Neural cell (in vitro differentiated cells): ENCODE results near the gene PIANP. TPM values are rescaled to one million over a fixed set of nuclear protein-coding genes. Genes with fewer than 3 reads are reported as not detected.

Source experiments
- H2AFZ ChIP-seq: fragments of 200-600, 300-800 bp; sonication (generic), shearing (Covaris generic); 2 replicates; pipeline ENCODE4 v1.6.0; 2014; ENCODE audit warnings: low read depth, mild to moderate bottlenecking, antibody characterized with exemption, low read length, moderate library complexity
- H3F3A ChIP-seq: fragments of 200-600 bp; shearing (Covaris generic); 2 replicates; pipeline ENCODE4 v1.6.1; 2016; ENCODE audit warnings: mild to moderate bottlenecking, moderate library complexity, mixed read lengths, antibody characterized with exemption, low read length; ENCODE audit not compliant: insufficient read depth, poor library complexity, severe bottlenecking
- H3K27ac ChIP-seq: fragments of 200-600, 300-800 bp; sonication (generic), shearing (Covaris generic); 2 replicates; pipeline ENCODE4 v1.5.1; 2014; ENCODE audit warnings: mild to moderate bottlenecking, low read length, moderate library complexity
- H3K27me3 ChIP-seq: fragments of 300-800, 200-600 bp; sonication (generic), shearing (Covaris generic); 2 replicates; pipeline ENCODE4 v1.6.0; 2014; ENCODE audit warnings: mild to moderate bottlenecking, low read depth, low read length, moderate library complexity; ENCODE audit not compliant: insufficient read depth
- H3K36me3 ChIP-seq: fragments of 300-800, 200-600 bp; sonication (generic), shearing (Covaris generic); 2 replicates; pipeline ENCODE4 v1.5.1; 2014; ENCODE audit warnings: mild to moderate bottlenecking, antibody characterized with exemption, low read length, moderate library complexity; ENCODE audit not compliant: insufficient read depth
- H3K4me2 ChIP-seq: fragments of 300-800, 200-600 bp; sonication (generic), shearing (Covaris generic); 2 replicates; pipeline ENCODE4 v1.6.0; 2014; ENCODE audit warnings: mild to moderate bottlenecking, low read length
- H3K4me3 ChIP-seq: fragments of 300-800, 200-600 bp; sonication (generic), shearing (Covaris generic); 2 replicates; pipeline ENCODE4 v1.5.1; 2014; ENCODE audit warnings: mild to moderate bottlenecking, low read length, moderate library complexity
- H3K79me2 ChIP-seq: fragments of 200-600 bp; shearing (Covaris generic); replicated peaks from 2 replicates; pipeline ENCODE4 v1.6.0; 2014; ENCODE audit warnings: mild to moderate bottlenecking, low read length, moderate library complexity; ENCODE audit not compliant: insufficient read depth
- H3K9ac ChIP-seq: fragments of 300-800, 200-600 bp; sonication (generic), shearing (Covaris generic); 2 replicates; pipeline ENCODE4 v1.6.1; 2016; ENCODE audit warnings: mild to moderate bottlenecking, low read length, mixed read lengths
- H3K9me2 ChIP-seq: fragments of 200-600 bp; shearing (Covaris generic); 2 replicates; pipeline ENCODE4 v1.6.1; 2016; ENCODE audit warnings: mild to moderate bottlenecking, low read length, mixed read lengths; ENCODE audit not compliant: insufficient read depth
- H3K9me3 ChIP-seq: fragments of 200-600, 300-800 bp; sonication (generic), shearing (Covaris generic); 2 replicates; pipeline ENCODE4 v1.6.1; 2016; ENCODE audit warnings: mild to moderate bottlenecking, mixed run types, low read length, moderate library complexity, mixed read lengths
- H4K20me1 ChIP-seq: fragments of 200-600 bp; shearing (Covaris generic); 2 replicates; pipeline ENCODE4 v1.6.1; 2016; ENCODE audit warnings: mild to moderate bottlenecking, mixed run types; ENCODE audit not compliant: insufficient read depth
- CTCF ChIP-seq: fragments of 450-650 bp; IDR thresholded peaks from 2 replicates; pipeline ENCODE4 v1.5.1; 2014; ENCODE audit warnings: antibody characterized with exemption, mild to moderate bottlenecking, moderate library complexity; ENCODE audit not compliant: poor library complexity, severe bottlenecking
- EP300 ChIP-seq: fragments of 450-650 bp; conservative IDR thresholded peaks from 2 replicates; pipeline ENCODE4 v1.6.1; 2014; ENCODE audit warnings: antibody characterized with exemption, mild to moderate bottlenecking, moderate library complexity; ENCODE audit not compliant: poor library complexity, severe bottlenecking
- EZH2 ChIP-seq: fragments of 200-600, 300-800 bp; shearing (Covaris generic), sonication (generic); IDR thresholded peaks from 2 replicates; pipeline ENCODE4 v1.6.1; 2014; ENCODE audit warnings: antibody characterized with exemption, low read length, borderline replicate concordance, mild to moderate bottlenecking; ENCODE audit not compliant: insufficient read depth, poor library complexity, severe bottlenecking
- MXI1 ChIP-seq: fragments of 450-650 bp; conservative IDR thresholded peaks from 2 replicates; pipeline ENCODE4 v1.6.1; 2014; ENCODE audit warnings: antibody characterized with exemption, mild to moderate bottlenecking; ENCODE audit not compliant: poor library complexity, severe bottlenecking
- POLR2AphosphoS5 ChIP-seq: IDR thresholded peaks from 2 replicates; pipeline ENCODE4 v1.6.1; 2012
- RAD21 ChIP-seq: fragments of 450-650 bp; conservative IDR thresholded peaks from 2 replicates; pipeline ENCODE4 v1.6.1; 2014; ENCODE audit warnings: antibody characterized with exemption, mild to moderate bottlenecking, moderate library complexity
- SMC3 ChIP-seq: fragments of 450-650 bp; conservative IDR thresholded peaks from 2 replicates; pipeline ENCODE4 v1.6.1; 2014; ENCODE audit warnings: antibody characterized with exemption, mild to moderate bottlenecking, moderate library complexity; ENCODE audit not compliant: poor library complexity
- TAF1 ChIP-seq: IDR thresholded peaks from 2 replicates; pipeline ENCODE4 v1.6.1; 2012; ENCODE audit warnings: low read depth
- polyA plus RNA-seq: library from polyadenylated mRNA; depleted of rRNA; stranded (reverse); fragments of >200 nt; gene quantifications from 2 replicates; pipeline ENCODE4 v1.2.3, GENCODE V29; 2014
- TF ChIP-seq, protein P1 (sequence below): IDR thresholded peaks from 2 replicates; pipeline ENCODE4 v1.6.1; 2012; ENCODE audit warnings: borderline replicate concordance

Gene PIANP
- polyA plus RNA-seq, 1 donor from 2014 or later: 4.4 TPM

- H3K9ac ChIP-seq: peak within 1 kb of the TSS; percentile 98
- H2AFZ ChIP-seq: peak within 1 kb of the TSS; percentile 85
- TF ChIP-seq RAD21: no peak
- TF ChIP-seq, protein P1, sequence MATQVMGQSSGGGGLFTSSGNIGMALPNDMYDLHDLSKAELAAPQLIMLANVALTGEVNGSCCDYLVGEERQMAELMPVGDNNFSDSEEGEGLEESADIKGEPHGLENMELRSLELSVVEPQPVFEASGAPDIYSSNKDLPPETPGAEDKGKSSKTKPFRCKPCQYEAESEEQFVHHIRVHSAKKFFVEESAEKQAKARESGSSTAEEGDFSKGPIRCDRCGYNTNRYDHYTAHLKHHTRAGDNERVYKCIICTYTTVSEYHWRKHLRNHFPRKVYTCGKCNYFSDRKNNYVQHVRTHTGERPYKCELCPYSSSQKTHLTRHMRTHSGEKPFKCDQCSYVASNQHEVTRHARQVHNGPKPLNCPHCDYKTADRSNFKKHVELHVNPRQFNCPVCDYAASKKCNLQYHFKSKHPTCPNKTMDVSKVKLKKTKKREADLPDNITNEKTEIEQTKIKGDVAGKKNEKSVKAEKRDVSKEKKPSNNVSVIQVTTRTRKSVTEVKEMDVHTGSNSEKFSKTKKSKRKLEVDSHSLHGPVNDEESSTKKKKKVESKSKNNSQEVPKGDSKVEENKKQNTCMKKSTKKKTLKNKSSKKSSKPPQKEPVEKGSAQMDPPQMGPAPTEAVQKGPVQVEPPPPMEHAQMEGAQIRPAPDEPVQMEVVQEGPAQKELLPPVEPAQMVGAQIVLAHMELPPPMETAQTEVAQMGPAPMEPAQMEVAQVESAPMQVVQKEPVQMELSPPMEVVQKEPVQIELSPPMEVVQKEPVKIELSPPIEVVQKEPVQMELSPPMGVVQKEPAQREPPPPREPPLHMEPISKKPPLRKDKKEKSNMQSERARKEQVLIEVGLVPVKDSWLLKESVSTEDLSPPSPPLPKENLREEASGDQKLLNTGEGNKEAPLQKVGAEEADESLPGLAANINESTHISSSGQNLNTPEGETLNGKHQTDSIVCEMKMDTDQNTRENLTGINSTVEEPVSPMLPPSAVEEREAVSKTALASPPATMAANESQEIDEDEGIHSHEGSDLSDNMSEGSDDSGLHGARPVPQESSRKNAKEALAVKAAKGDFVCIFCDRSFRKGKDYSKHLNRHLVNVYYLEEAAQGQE: peak; percentile 74
- TF ChIP-seq POLR2AphosphoS5: peak; percentile 81
- peak; percentile 72 for TF ChIP-seq MXI1
- peak; percentile 55 for TF ChIP-seq CTCF
- peak; percentile 34 for TF ChIP-seq EP300
- peak; percentile 49 for TF ChIP-seq TAF1
- TF ChIP-seq EZH2: no peak
- TF ChIP-seq SMC3: peak; percentile 52
- H4K20me1 ChIP-seq: no peaks in the 10 kb centered on the region
- H3K9me3 ChIP-seq: no peaks in the 10 kb centered on the region
- peak within 1 kb of the TSS; percentile 93 for H3K27ac ChIP-seq
- H3K79me2 ChIP-seq: peaks cover 53% of the 10 kb centered on the region
- H3K4me3 ChIP-seq: peak within 1 kb of the TSS; percentile 95
- no peaks in the 10 kb centered on the region for H3F3A ChIP-seq
- H3K4me2 ChIP-seq: peak within 1 kb of the TSS; percentile 99
- no peaks in the 10 kb centered on the region for H3K36me3 ChIP-seq
- no peaks in the 10 kb centered on the region for H3K27me3 ChIP-seq
- no peaks in the 10 kb centered on the region for H3K9me2 ChIP-seq
Measured at GRCh38 chr12:6688999-6689882, 11.4 kb downstream of the PIANP start, which contains the start of gene ZNF384. Gene ZNF384 (minus strand): TSS chr12:6689375. CDS start chr12:6679520, 9,855 bp downstream.

- Histone ChIP-seq H3K36me3 (no peaks in the 10 kb centered on the region), H3K4me3 (peak overlapping the region; percentile 95), H4K20me1 (no peaks in the 10 kb centered on the region), H3K9me3 (no peaks in the 10 kb centered on the region), H3K27me3 (no peaks in the 10 kb centered on the region), H3K9me2 (no peaks in the 10 kb centered on the region), H3K9ac (peak overlapping the region; percentile 98), H3F3A (no peaks in the 10 kb centered on the region), H3K27ac (peak overlapping the region; percentile 93), H3K79me2 (peaks cover 60% of the 10 kb centered on the region), H2AFZ (peak overlapping the region; percentile 85), H3K4me2 (peak overlapping the region; percentile 50)
- TF ChIP-seq MXI1: no peak
Measured at GRCh38 chr12:6688543-6688998, 12.0 kb downstream of the PIANP start.
